ENCODE results near the gene ERP27.

The ERP27 gene

DNA sequence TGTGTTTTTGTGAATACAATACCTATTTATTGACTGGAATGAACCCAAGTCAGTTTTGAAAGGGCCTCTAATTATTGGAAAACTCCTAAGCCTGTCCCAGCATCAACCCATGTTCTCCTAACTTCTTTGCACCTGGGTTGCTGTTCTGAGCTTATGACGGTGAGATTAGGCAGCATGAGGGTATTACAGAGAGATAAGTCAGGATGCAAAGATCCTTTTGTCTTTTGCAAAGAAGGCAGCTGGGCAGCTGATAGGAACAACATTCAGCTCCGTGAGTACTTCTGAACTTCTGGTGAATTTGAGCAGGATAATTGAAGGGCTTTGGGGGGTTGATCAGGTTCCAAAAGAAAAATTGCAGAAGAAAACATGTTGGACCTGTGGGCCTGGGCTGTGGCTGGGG lies 34.5 kb upstream of the ERP27 start, which contains the start of gene PDE6H:
PDE6H (plus strand) TSS at position 227 of the 400 bp plus-strand sequence. CDS start 4,971 bp downstream, outside the sequence.
- no peak for TF ChIP-seq POLR2A (IDR thresholded peaks at IDR 0.05; ENCODE audit: extremely low read depth, insufficient read length)
- TF ChIP-seq, protein P1, sequence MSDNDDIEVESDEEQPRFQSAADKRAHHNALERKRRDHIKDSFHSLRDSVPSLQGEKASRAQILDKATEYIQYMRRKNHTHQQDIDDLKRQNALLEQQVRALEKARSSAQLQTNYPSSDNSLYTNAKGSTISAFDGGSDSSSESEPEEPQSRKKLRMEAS (IDR thresholded peaks at IDR 0.05; ENCODE audit: low read depth, low read length): no peak
- TF ChIP-seq, protein P2, sequence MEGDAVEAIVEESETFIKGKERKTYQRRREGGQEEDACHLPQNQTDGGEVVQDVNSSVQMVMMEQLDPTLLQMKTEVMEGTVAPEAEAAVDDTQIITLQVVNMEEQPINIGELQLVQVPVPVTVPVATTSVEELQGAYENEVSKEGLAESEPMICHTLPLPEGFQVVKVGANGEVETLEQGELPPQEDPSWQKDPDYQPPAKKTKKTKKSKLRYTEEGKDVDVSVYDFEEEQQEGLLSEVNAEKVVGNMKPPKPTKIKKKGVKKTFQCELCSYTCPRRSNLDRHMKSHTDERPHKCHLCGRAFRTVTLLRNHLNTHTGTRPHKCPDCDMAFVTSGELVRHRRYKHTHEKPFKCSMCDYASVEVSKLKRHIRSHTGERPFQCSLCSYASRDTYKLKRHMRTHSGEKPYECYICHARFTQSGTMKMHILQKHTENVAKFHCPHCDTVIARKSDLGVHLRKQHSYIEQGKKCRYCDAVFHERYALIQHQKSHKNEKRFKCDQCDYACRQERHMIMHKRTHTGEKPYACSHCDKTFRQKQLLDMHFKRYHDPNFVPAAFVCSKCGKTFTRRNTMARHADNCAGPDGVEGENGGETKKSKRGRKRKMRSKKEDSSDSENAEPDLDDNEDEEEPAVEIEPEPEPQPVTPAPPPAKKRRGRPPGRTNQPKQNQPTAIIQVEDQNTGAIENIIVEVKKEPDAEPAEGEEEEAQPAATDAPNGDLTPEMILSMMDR (IDR thresholded peaks at IDR 0.05; ENCODE audit: low read depth, low read length): no peak
- no peak for TF ChIP-seq MYC (IDR thresholded peaks at IDR 0.05; ENCODE audit: low read depth, low read length)
- no peak within 1 kb of the TSS for H3K4me3 ChIP-seq (ENCODE audit: low read depth, low read length)
- DNase-seq (ENCODE audit: low read depth): no peak

DNA sequence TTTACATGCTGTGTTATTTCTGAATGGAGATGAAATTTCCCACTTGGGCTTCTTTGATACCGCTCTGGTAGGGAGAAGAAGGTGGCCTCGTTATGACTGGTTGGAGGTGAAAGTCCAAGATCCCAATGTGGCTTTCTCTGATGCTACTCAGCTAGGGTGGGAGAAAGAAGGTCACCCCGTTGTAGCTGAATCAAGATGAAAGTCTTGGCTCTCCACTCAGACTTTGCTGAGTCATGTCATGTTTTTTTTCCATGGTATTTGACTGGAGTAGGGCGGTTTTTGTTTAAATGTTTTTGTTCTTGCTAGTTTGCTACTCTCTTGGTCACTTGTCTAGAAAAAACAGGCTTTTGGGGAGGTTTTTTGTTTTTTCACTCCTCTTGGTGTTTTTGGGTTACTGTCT lies 32.1 kb upstream of the ERP27 start:
- TF ChIP-seq, protein P2 (IDR thresholded peaks at IDR 0.05; ENCODE audit: low read depth, low read length): no peak
- TF ChIP-seq MYC (IDR thresholded peaks at IDR 0.05; ENCODE audit: low read depth, low read length) (no peak), POLR2A (IDR thresholded peaks at IDR 0.05; ENCODE audit: extremely low read depth, insufficient read length) (no peak)
- TF ChIP-seq, protein P1 (IDR thresholded peaks at IDR 0.05; ENCODE audit: low read depth, low read length): no peak

DNA sequence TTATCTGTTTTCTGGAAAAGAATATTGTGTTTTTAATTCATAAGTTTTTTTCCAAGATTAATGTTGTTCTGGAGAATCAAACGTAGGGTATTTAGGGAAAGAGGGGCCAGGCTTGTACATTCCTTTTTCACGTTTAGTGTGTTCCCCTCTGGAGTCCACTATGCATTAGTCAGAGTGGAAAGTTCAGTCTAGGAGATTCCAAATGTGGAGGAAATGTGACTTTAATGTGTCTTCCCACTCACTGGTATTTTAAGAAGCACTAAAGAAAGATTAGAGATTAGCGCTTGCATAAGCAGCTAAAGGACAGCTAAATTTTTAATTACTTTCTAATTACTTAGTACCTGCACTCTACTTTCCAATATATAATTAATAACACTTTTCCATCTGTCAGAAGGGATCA lies 30.1 kb upstream of the ERP27 start:
- DNase-seq (ENCODE audit: low read depth): no peak
- TF ChIP-seq POLR2A (IDR thresholded peaks at IDR 0.05; ENCODE audit: extremely low read depth, insufficient read length) (no peak), MYC (IDR thresholded peaks at IDR 0.05; ENCODE audit: low read depth, low read length) (no peak)
- TF ChIP-seq, protein P1 (IDR thresholded peaks at IDR 0.05; ENCODE audit: low read depth, low read length): no peak
- TF ChIP-seq, protein P2 (IDR thresholded peaks at IDR 0.05; ENCODE audit: low read depth, low read length): no peak
- H3K4me3 ChIP-seq (ENCODE audit: low read depth, low read length): no peak overlapping the region

More for the DNA sequence above, 32.1 kb upstream of the ERP27 start:
- H3K4me3 ChIP-seq (ENCODE audit: low read depth, low read length): no peak overlapping the region
- DNase-seq (ENCODE audit: low read depth): no peak

DNA sequence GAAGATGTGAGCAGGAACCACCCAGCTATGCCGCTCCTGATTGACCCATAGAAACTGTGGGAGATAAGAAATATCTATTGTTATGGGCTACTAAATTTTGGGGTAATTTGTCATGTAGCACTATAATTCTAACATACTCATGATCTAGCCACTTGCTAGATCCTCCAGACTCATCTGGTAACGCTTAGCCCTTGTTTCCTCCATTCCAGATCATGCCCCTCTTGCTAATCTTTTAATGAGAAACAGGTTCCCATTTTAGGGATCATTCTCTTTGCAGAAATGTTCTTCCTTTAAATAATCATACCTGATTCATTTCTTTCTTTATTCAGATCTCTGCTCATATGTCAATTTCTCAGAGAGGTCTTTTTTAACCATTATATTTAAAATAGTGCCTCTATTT lies 26.9 kb upstream of the ERP27 start:
- no peak overlapping the region for H3K4me3 ChIP-seq (ENCODE audit: low read depth, low read length)
- DNase-seq (ENCODE audit: low read depth): no peak
- TF ChIP-seq, protein P1 (IDR thresholded peaks at IDR 0.05; ENCODE audit: low read depth, low read length): no peak
- no peak for TF ChIP-seq MYC (IDR thresholded peaks at IDR 0.05; ENCODE audit: low read depth, low read length)
- no peak for TF ChIP-seq POLR2A (IDR thresholded peaks at IDR 0.05; ENCODE audit: extremely low read depth, insufficient read length)
- TF ChIP-seq, protein P2 (IDR thresholded peaks at IDR 0.05; ENCODE audit: low read depth, low read length): no peak

DNA sequence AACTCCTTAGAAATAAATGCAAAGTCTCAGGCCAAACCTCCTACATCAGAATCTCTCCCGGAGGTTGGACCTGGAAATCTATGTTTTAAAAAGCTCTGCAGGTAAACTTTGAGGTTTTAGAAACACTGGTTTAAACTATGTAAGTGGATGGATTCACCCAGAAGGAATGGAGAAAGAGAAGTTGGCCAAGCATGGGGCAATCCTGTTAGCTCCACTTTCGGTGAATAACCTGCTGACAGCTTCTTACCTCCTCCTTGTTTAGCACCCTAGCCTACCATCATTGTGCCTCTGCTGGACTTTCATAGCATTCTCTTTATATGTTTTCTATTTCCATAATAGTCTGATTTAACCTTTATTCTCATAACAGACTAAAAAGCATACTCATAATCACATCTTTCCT lies 26.1 kb upstream of the ERP27 start:
- H3K4me3 ChIP-seq (ENCODE audit: low read depth, low read length): no peak overlapping the region
- DNase-seq (ENCODE audit: low read depth): no peak
- TF ChIP-seq, protein P2 (IDR thresholded peaks at IDR 0.05; ENCODE audit: low read depth, low read length): no peak
- TF ChIP-seq POLR2A (IDR thresholded peaks at IDR 0.05; ENCODE audit: extremely low read depth, insufficient read length): no peak
- TF ChIP-seq, protein P1 (IDR thresholded peaks at IDR 0.05; ENCODE audit: low read depth, low read length): no peak
- no peak for TF ChIP-seq MYC (IDR thresholded peaks at IDR 0.05; ENCODE audit: low read depth, low read length)
